Stimulated activated CD4-positive, alpha-beta T cell treated with anti-CD3 and anti-CD28 coated beads, TNF-alpha, amount 100 ng/mL, for 48 hours (primary cell): ENCODE data around the gene ERP27.

Experiments used
- DNase-seq, 3 donors: peaks; one replicate each; pipeline ENCODE4 v3.0.0-alpha.2; 2020; ENCODE audit warnings: low read depth in 3 of 3

Gene ERP27

DNA sequence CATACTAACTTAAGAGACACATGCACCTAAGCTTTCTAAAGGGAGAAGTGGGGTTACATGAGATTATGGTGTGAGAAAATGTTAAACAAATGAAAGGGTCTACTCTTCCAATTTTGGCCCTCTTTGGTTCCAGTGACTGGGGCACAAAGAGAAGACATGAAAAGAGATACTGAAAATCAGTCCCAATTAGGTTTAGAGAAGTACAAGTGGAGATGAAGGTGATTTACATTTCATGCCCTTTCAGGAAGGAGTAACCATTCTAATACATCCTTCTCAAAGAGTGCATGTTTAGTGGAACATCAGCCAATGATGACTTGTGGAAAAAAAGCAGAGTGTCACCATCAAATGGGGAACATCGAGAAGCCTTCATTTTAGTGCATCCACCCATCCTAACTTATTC lies 67.1 kb downstream of the ERP27 start:
- DNase-seq = no peak

- no peak for DNase-seq
Measured at GRCh38 chr12:14868916-14869506, 69.3 kb downstream of the ERP27 start.
